IPS-11a (cell line): ENCODE results near the gene NCAPG2.
"Not testable (repeated sequence)": the region's sequence is repeated elsewhere in the genome, so short reads cannot be mapped to it uniquely, and the experiment has no call there.

ENCODE experiments used
- H3K4me3 ChIP-seq: one replicate; pipeline ENCODE4 v1.5.1; 2013; ENCODE audit warnings: low read depth, low read length, control low read depth

Gene NCAPG2

DNA sequence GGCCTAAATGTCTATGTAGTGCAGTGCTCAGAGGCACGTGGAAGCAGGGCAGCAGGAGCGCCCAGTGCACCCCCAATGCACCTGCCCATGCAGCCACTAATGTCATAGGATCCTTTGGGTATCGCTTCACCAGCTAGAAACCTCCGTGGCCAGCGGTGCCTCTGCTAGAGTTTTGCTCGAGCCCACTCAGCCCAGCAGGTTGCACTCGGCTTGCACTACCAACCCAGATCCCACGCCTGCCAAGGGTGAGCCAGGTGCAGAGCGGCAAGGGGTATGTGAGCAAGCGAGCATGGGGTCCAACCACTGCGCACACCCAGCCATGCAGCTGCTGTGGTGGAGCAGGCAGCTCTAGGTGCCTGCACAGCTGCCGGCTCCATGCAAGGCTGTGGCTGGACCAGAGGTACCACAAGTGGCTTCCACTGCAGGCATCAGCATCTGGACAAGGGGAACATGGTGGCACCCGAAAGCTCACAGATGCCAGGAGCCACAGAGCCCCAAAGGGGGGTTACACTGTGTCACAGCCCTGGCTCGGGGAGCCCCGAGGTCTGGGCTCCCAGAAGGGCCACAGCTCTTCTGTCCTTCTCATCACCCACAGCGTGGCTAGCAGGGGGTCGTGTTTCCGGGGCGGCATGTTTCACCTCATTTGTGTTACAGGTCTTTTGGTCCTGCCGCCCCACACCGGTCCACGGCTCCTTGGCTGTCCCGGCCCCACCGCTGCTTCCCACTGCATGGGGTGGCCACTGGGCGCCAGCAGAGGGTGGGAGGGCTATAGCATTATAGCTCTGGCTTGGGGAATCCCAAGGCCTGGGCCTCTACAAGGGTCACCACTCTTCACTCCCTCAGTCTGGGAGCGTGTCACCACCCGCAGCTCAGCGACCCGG lies 2.3 kb upstream of the NCAPG2 start:
- no peak overlapping the region for H3K4me3 ChIP-seq

DNA sequence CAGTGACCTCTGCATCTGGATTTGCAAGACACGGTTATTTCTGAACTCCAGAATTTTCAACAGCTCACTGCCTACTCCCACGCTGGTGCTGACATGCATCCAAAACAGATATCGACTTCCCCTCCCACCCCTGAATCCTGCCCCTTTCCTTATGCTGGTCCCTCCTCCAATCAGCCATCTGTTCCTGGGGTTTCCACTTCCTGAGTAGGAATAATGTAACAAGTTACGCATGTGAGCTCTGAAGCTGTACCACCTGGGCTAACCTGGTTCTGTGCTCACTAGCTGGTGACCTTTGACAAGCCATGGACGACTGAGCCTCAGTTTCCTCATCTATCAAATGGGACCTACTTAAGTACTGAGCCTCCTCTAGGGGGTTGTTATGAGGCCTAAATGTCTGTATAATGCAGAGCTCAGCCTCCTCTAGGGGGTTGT lies 1.7 kb upstream of the NCAPG2 start:
- H3K4me3 ChIP-seq = no peak overlapping the region

GRCh38 chr7:158705234-158705850 lies 738 bp upstream of the NCAPG2 start:
- H3K4me3 ChIP-seq = peak overlapping the region; percentile 55

DNA sequence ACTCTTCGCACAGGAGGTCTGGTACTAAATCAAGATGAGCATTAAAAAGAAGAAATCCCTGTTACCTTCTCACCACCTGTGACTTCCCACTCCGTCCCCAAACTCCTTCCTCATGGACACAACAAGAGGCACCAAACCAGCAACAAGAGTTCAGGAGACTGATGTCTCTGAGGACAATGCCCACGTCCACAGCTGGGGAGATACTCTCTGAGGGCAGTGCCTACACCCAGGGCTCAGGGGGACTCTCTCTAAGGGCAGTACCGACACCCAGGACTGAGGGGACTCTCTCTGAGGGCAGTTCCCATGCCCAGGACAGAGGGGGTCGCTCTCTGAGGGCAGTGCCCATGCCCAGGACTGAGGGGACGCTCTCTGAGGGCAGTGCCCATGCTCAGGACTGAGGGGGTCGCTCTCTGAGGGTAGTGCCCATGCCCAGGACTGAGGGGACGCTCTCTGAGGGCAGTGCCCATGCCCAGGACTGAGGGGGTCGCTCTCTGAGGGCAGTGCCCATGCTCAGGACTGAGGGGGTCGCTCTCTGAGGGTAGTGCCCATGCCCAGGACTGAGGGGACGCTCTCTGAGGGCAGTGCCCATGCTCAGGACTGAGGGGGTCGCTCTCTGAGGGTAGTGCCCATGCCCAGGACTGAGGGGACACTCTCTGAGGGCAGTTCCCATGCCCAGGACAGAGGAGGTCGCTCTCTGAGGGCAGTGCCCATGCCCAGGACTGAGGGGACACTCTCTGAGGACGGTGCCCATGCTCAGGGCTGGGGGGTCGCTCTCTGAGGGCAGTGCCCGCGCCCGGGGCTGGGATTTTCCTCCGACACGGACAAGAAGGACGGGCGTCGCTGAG lies 703 bp downstream of the NCAPG2 start:
- H3K4me3 ChIP-seq = peak overlapping the region; percentile 95

GRCh38 chr7:158702944-158703343 lies 1.7 kb downstream of the NCAPG2 start:
- no peak overlapping the region for H3K4me3 ChIP-seq

DNA sequence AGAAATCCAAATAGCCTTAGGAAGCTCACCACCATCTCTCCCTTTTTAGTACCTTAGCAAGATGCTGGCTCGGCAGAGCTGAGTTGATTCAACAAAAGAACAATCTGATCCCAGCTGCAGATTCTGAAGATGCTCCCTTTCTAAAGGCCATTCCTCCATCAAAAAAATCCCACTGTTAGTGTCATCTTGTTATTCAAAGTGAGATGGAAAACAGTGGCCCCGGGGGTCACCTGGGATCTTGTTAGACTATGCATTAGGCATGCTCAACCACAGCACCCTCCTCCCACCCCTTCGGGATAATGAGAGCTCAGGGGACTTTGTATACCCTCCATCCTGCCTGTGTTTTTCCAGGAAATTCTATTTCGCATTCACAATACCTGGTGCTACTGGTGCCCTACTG lies 2.4 kb downstream of the NCAPG2 start:
- no peak overlapping the region for H3K4me3 ChIP-seq

DNA sequence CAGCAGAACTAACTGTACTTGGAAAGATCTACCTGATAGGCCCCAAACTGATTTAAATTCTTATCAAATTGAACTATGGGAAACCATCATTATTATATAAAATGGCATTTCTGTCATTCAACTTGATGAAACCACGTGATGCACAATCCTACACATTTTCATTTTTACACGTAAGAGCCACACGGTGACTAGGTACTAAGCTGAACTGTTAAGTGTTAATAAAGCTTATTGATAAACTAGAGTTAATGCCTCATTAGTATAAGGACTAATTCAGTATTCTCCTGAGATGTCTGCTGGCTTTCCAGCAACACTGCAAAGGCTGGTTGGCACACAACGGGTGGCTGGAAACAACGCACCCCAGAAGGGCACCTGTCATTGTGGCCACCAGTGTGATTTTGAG lies 4.6 kb downstream of the NCAPG2 start:
- no peak overlapping the region for H3K4me3 ChIP-seq

GRCh38 chr7:158699341-158699740 lies 5.3 kb downstream of the NCAPG2 start:
- H3K4me3 ChIP-seq = no peak overlapping the region

GRCh38 chr7:158698657-158699195 lies 5.9 kb downstream of the NCAPG2 start:
- H3K4me3 ChIP-seq = no peak overlapping the region

DNA sequence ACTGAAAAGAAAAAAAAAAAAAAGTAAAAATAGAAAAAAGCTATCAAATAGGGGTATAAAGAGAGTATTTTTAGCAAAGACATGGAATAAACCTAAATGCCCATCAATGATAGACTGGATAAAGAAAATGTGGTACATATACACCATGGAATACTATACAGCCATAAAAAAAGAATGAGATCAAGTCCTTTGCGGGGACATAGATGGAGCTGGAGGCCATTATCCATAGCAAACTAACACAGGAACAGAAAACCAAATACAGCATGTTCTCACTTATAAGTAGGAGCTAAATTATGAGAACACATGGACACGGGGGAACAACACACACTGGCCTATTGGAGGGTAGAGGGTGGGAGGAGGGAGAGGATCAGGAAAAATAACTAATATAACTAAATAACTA lies 7.0 kb downstream of the NCAPG2 start:
- H3K4me3 ChIP-seq = not testable (repeated sequence)

DNA sequence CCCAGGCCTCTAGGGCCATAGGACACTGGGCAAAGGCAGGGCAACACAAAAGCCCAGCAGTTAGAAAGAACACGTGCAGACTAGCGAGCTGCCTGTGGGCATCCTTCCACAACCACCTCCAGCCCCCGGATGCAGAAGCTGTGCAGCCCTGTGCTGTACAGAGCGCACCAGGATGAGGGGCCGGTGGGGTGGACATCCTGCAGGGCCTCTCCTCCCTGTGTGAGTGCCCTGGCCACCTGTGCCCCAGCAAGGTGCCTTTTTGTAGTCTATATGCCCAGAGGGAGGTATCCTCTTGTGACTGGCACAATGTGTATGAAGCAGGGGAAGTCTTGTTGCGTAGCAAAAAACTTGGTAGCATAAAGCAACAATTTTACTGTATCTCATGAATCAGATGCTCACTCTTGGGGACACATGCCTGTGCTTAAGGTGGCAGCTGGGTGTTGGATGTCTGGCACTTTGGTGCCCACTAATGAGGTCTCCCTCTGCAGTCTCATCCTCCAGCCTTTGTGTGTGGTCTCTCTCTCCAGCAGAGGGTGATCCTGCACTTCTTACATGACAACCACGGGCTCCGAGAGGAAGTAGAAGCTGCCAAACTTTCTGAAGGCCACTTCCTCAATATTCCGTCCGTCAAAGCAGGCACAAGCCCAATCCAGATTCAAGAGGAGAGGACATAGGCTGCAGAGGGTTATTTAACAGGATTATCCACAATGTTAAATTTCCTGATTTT lies 8.7 kb downstream of the NCAPG2 start:
- no peak overlapping the region for H3K4me3 ChIP-seq

DNA sequence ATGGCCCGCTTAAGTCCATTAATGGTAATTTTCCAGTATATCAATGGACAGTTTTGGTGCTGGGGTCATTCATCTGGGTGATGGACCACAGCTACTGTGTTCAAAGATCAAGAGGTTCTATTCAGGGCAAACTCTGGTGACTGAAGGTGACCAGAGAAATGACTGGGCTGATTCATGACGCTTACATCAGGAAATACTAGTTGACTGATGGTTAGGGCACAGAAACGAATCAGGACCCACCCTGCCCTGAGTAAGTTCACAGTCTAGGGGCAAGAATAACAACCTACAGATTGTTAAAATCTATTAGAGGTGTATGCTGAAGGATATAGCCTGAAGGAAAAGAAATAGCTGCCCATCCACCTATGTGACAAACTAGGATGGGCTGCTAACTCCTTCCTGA lies 9.5 kb downstream of the NCAPG2 start:
- no peak overlapping the region for H3K4me3 ChIP-seq

- H3K4me3 ChIP-seq = no peak overlapping the region
These were observed 10.0 kb downstream of the NCAPG2 start for GRCh38 chr7:158694650-158695049.

- no peak overlapping the region for H3K4me3 ChIP-seq
These were observed 15.1 kb downstream of the NCAPG2 start for GRCh38 chr7:158689488-158689887.

GRCh38 chr7:158687406-158687805 lies 17.2 kb downstream of the NCAPG2 start:
- H3K4me3 ChIP-seq = no peak overlapping the region

DNA sequence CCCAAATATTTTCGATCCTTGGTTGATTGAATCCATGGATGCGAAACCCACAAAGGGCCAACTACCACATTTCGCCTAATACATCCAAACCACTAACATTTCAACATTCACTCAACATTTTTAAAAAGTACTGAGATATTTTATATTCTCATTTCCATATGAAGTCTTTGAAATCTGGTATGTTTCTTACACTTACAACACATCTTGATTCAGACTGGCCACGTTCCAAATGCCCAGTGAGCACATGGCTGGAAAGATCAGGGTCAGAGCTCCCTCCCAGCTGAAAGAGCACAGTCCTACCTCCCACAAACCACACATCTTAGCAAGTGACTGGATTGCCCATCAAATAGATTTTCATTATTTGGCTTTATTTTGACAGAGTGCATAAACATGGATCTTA lies 18.9 kb downstream of the NCAPG2 start:
- no peak overlapping the region for H3K4me3 ChIP-seq

- no peak overlapping the region for H3K4me3 ChIP-seq
These were observed 20.3 kb downstream of the NCAPG2 start for GRCh38 chr7:158684329-158684728.

DNA sequence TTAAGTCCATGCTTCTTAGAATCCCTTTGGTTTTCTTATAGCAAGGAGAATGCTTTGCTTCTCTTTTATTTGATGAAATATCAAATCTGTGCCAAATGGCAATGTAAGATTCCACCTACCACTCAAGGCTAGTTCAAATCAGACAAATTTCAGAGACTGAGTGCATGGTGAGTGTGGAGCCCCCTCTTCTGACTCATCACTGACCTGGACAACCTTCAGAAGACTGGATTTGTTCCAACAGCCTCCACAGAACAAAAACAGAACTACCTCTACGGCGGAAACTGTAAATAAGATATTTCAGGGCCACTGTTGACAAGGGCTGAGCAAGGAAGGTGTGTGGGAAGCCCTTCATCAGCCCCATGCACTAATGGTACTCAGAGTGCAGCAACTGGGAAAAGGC lies 21.1 kb downstream of the NCAPG2 start:
- no peak overlapping the region for H3K4me3 ChIP-seq

- H3K4me3 ChIP-seq = no peak overlapping the region
These were observed 22.1 kb downstream of the NCAPG2 start for GRCh38 chr7:158682456-158682855.

GRCh38 chr7:158680754-158681153 lies 23.9 kb downstream of the NCAPG2 start:
- H3K4me3 ChIP-seq = no peak overlapping the region

DNA sequence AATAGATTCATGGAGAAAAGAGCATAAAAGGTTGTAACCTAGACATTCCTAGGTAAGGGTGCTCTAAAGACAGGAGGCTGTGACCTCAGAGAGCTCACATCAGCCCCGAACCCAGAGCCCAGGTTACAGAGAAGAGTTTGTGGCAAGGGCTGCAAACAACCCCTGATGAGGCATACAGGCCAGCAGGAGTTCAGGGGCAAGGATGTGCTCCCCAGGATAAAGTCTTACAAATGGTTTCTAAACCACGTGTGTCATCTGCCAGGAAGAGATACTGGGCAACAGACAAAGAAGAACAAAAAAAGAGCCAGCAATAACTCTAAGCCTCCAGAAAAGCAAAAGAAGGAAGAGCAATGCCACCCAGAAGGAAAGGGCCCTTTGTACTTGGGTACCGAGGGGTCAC lies 27.7 kb downstream of the NCAPG2 start:
- no peak overlapping the region for H3K4me3 ChIP-seq
